K562 (cell line): ENCODE results near the gene CCL3. TPM values are rescaled to one million over a fixed set of nuclear protein-coding genes. Genes with fewer than 3 reads are reported as not detected.

ENCODE experiments used
- ATAC-seq: fragments of 200-7000 bp; cut with Tn5 transposase; 3 replicates; pipeline ENCODE4 v1.9.1; 2020; ENCODE audit warnings: moderate library complexity
- BruUV-seq: library from RNA; stranded (reverse); fragments of 400-500 nt; replicated peaks from 2 replicates; lab custom pipeline; 2021; lab: Mats Ljungman, UMichigan
- CTCF ChIA-PET: fragments of 300-600 bp; formaldehyde crosslinking; extraction: SDS; loops from one replicate; lab custom pipeline; 2021; ENCODE audit warnings: low intra/inter-chr PET ratio; lab: Yijun Ruan, JAX
- POLR2A ChIA-PET: fragments of 300-600, 350-650 bp; sonication (Branson Sonifier 250); formaldehyde crosslinking; extraction: SDS; loops from one replicate; lab custom pipeline; 2021; ENCODE audit warnings: antibody characterized with exemption, inconsistent platforms; lab: Yijun Ruan, JAX
- DNase-seq, 4 experiments: peaks; one replicate each; pipeline versions ENCODE4 v3.0.0 to v3.0.0-alpha.2; 2011 to 2018; ENCODE audit warnings: low spot score in 3 of 4, mixed read lengths in 3 of 4; ENCODE audit errors: extremely low read depth in 1 of 4
- FAIRE-seq: peaks from 2 replicates; lab custom pipeline; 2011; peaks lifted over from hg19 to GRCh38; lab: Jason Lieb, UNC
- H2AFZ ChIP-seq: 2 replicates; pipeline ENCODE4 v1.6.0; 2011; ENCODE audit warnings: low read depth, low read length, control low read depth, inconsistent platforms
- H3K27ac ChIP-seq: fragments of 200-600 bp; 3 replicates; pipeline ENCODE4 v1.8.0; 2011; ENCODE audit warnings: low read depth, mild to moderate bottlenecking, control low read depth, inconsistent platforms, low read length, moderate library complexity, mixed read lengths; ENCODE audit errors: extremely low read depth
- H3K27me3 ChIP-seq, 2 experiments: fragments of 300-600 bp in 1 of 2; 2 replicates in 1 of 2; 3 replicates in 1 of 2; pipeline versions ENCODE4 v1.6.0 to v1.8.0; 2011; ENCODE audit warnings: inconsistent platforms in 2 of 2, low read length in 2 of 2, mild to moderate bottlenecking in 1 of 2, mixed read lengths in 1 of 2, moderate library complexity in 1 of 2; ENCODE audit not compliant: control insufficient read depth in 2 of 2, insufficient read depth in 2 of 2
- H3K36me3 ChIP-seq: fragments of 300-600 bp; 3 replicates; pipeline ENCODE4 v1.8.0; 2011; ENCODE audit warnings: mild to moderate bottlenecking, low read length, inconsistent platforms; ENCODE audit not compliant: control insufficient read depth, insufficient read depth
- H3K4me1 ChIP-seq, 2 experiments: fragments of 200-600 bp in 1 of 2; replicated peaks in 1 of 2; 2 replicates in 1 of 2; 3 replicates in 1 of 2; pipeline versions ENCODE4 v1.5.1 to v1.8.0; 2011; ENCODE audit warnings: inconsistent platforms in 2 of 2, low read length in 2 of 2, mild to moderate bottlenecking in 1 of 2, mixed read lengths in 1 of 2, moderate library complexity in 1 of 2; ENCODE audit not compliant: control insufficient read depth in 2 of 2, insufficient read depth in 2 of 2
- H3K4me2 ChIP-seq: 2 replicates; pipeline ENCODE4 v1.6.1; 2011; ENCODE audit warnings: low read length, control low read depth, inconsistent platforms, mixed read lengths; ENCODE audit not compliant: insufficient read depth
- H3K4me3 ChIP-seq: fragments of 200-600 bp; sonication (generic), shearing (Covaris generic); 2 replicates; pipeline ENCODE4 v1.5.1; 2016; ENCODE audit warnings: control low read depth, inconsistent platforms
- H3K79me2 ChIP-seq: fragments of 200-600 bp; 3 replicates; pipeline ENCODE4 v1.8.0; 2011; ENCODE audit warnings: low read length, inconsistent platforms; ENCODE audit not compliant: control insufficient read depth, insufficient read depth
- H3K9ac ChIP-seq, 2 experiments: 2 replicates each; pipeline versions ENCODE4 v1.6.0 to v1.6.1; 2011; ENCODE audit warnings: low read depth in 2 of 2, low read length in 2 of 2, control low read depth in 1 of 2, inconsistent platforms in 1 of 2, mild to moderate bottlenecking in 1 of 2, mixed read lengths in 1 of 2; ENCODE audit not compliant: insufficient read depth in 1 of 2
- H3K9me1 ChIP-seq: one replicate; pipeline ENCODE4 v1.6.0; 2011; ENCODE audit warnings: inconsistent platforms, mild to moderate bottlenecking, low read length, moderate library complexity; ENCODE audit not compliant: control insufficient read depth, insufficient read depth
- H3K9me3 ChIP-seq: replicated peaks from 2 replicates; pipeline ENCODE4 v1.5.1; 2011; ENCODE audit warnings: low read depth, low read length, inconsistent platforms; ENCODE audit not compliant: control insufficient read depth, insufficient read depth
- H4K20me1 ChIP-seq: replicated peaks from 2 replicates; pipeline ENCODE4 v1.6.1; 2011; ENCODE audit warnings: low read length, inconsistent platforms, mixed read lengths; ENCODE audit not compliant: control insufficient read depth, insufficient read depth
- MYNN ChIP-seq, 2 experiments: sonication (generic); formaldehyde crosslinking in 1 of 2; IDR thresholded peaks; 2 replicates each; pipeline versions ENCODE4 v1.5.0 to v1.6.1; 2016 to 2020; ENCODE audit warnings: antibody characterized with exemption in 1 of 2, missing genetic modification reagents in 1 of 2
- NCOA4 ChIP-seq: fragments of 450-650 bp; IDR thresholded peaks from 2 replicates; pipeline ENCODE4 v1.6.1; 2018; ENCODE audit warnings: mild to moderate bottlenecking; ENCODE audit not compliant: partially characterized antibody
- NFE2 ChIP-seq: IDR thresholded peaks from 2 replicates; pipeline ENCODE4 v1.6.1; 2014; ENCODE audit warnings: antibody characterized with exemption, low read depth
- RAD21 ChIP-seq, 2 experiments: fragments of 250-450 bp in 1 of 2; fragments of 450-650 bp in 1 of 2; sonication (Bioruptor Pico) in 1 of 2; formaldehyde crosslinking in 1 of 2; IDR thresholded peaks in 1 of 2; conservative IDR thresholded peaks in 1 of 2; 2 replicates each; pipeline versions ENCODE4 v1.4.0 to v1.8.0; 2020 to 2022; ENCODE audit warnings: mild to moderate bottlenecking in 2 of 2, moderate library complexity in 1 of 2
- REST ChIP-seq, 2 experiments: fragments of 450-650 bp; formaldehyde crosslinking in 1 of 2; IDR thresholded peaks; 2 replicates each; pipeline versions ENCODE4 v1.4.0 to v1.6.1; 2014 to 2020; ENCODE audit warnings: mild to moderate bottlenecking in 2 of 2, borderline replicate concordance in 1 of 2, low read depth in 1 of 2
- ZNF277 ChIP-seq: fragments of 250-450 bp; sonication (Bioruptor Pico); IDR thresholded peaks from 2 replicates; pipeline ENCODE4 v1.8.0; 2022; ENCODE audit warnings: inconsistent platforms, mild to moderate bottlenecking, moderate library complexity, borderline replicate concordance
- ZNF717 ChIP-seq: fragments of 250-450 bp; sonication (Bioruptor Pico); IDR thresholded peaks from 2 replicates; pipeline ENCODE4 v1.5.0; 2021
- WGBS: fragments of 100-300 bp; shearing (Covaris generic); methylation state at CpG from one replicate; pipeline ENCODE4 v1.1.6; 2016; ENCODE audit warnings: low coverage, mixed read lengths; ENCODE audit not compliant: insufficient coverage; ENCODE audit errors: missing lambda C conversion rate; 5-methylcytosine and 5-hydroxymethylcytosine counted together
- in situ Hi-C: fragments of 300-500 bp; cut with MboI; formaldehyde crosslinking; loops from 4 replicates; pipeline ENCODE4 v1.15.0; 2018; ENCODE audit warnings: inconsistent platforms, mixed read lengths
- intact Hi-C: fragments of 100-400 bp; cut with micrococcal nuclease; formaldehyde crosslinking; loops from 2 replicates; pipeline ENCODE4 v1.14.2; 2022
- polyA plus RNA-seq, 8 experiments: library from polyadenylated mRNA; depleted of rRNA in 4 of 8; stranded (reverse) in 5 of 8; unstranded in 3 of 8; fragments of >200 nt; fragmentation: Nextera tagmentation in 2 of 8; fragmentation: Illumina TruSeq in 1 of 8; extraction: Ambion mirVana in 2 of 8; extraction: Trizol in 1 of 8; gene quantifications; 2 replicates each; pipeline versions ENCODE4 v1.2.1 to v1.2.3, GENCODE V29; 2011 to 2014; ENCODE audit warnings: inconsistent platforms in 1 of 8, missing spikeins in 1 of 8
- total RNA-seq, 7 experiments: library from RNA; depleted of rRNA in 6 of 7; stranded (reverse); fragments of >200 nt in 6 of 7; fragmentation: Illumina TruSeq in 2 of 7; extraction: Trizol in 2 of 7; gene quantifications; 2 replicates each; pipeline versions ENCODE4 v1.2.1 to v1.2.3, GENCODE V29; 2011 to 2021; ENCODE audit warnings: low replicate concordance in 1 of 7

CCL3 gene
- total and polyA plus RNA-seq, 9 of the 15 experiments (the other 6 are each of a cell fraction or from before 2014, with no cell fraction given), result 0.58 TPM; not detected in 8

GRCh38 chr17:36120221-36120620, 30.3 kb upstream of the CCL3 start:
- no peaks in the 10 kb centered on the region for H3K79me2 ChIP-seq
- intact Hi-C loops, result no loop called here
- TF ChIP-seq REST (IDR thresholded peaks at IDR 0.05; ENCODE audit: borderline replicate concordance), result no peak
- TF ChIP-seq REST (CRISPR knock-in tag; IDR thresholded peaks at IDR 0.05; ENCODE audit: low read depth), result no peak
- TF ChIP-seq ZNF717 (CRISPR knock-in tag), result no peak
- TF ChIP-seq NFE2, result no peak
- no peak for TF ChIP-seq ZNF277 (CRISPR knock-in tag)
- no peak for TF ChIP-seq MYNN (IDR thresholded peaks at IDR 0.05)
- no peak for TF ChIP-seq MYNN (CRISPR knock-in tag; IDR thresholded peaks at IDR 0.05)
- no peak for TF ChIP-seq NCOA4
- TF ChIP-seq RAD21 (CRISPR knock-in tag; conservative IDR thresholded peaks at IDR 0.05 in 1 of 2, IDR thresholded peaks at IDR 0.05 in 1 of 2), result no peak
- TF ChIP-seq, all 486 proteins: peak for 0
- Histone ChIP-seq H3K27ac (no peak overlapping the region), H3K4me2 (no peak overlapping the region), H4K20me1 (no peaks in the 10 kb centered on the region), H2AFZ (no peak overlapping the region), H3K4me3 (no peak overlapping the region), H3K9ac (no peak overlapping the region), H3K27me3 (no peaks in the 10 kb centered on the region), H3K9me1 (no peaks in the 10 kb centered on the region), H3K9me3 (no peaks in the 10 kb centered on the region), H3K36me3 (no peaks in the 10 kb centered on the region), H3K4me1 (no peaks in the 10 kb centered on the region)
- 0% methylated on average over 3 of the region's 3 CpGs for WGBS
- ATAC-seq, result no peak
- ChIA-PET CTCF (no interaction called here), POLR2A (interaction anchor here (2.0 kb wide), 1 partner anchor 10 kb away, joined by 5 read pairs; no protein-coding TSS in a partner anchor)
- DNase-seq, result no peak
- BruUV-seq, result no TSS peak
- no peak for FAIRE-seq
- in situ Hi-C loops, result no loop called here
